ENCODE results near the gene ADAMTS13. TPM values are rescaled to one million over a fixed set of nuclear protein-coding genes. Genes with fewer than 3 reads are reported as not detected.

Gene ADAMTS13
- total RNA-seq, 4 donors from 2014 or later: 2.6 to 12.7 (median 7.2) TPM

- H3K27me3 ChIP-seq: no peaks in the 10 kb centered on the region
- no peaks in the 10 kb centered on the region for H3K9me3 ChIP-seq
- H3K27ac ChIP-seq: no peak overlapping the region
- no peaks in the 10 kb centered on the region for H3K36me3 ChIP-seq
- H3K4me1 ChIP-seq: peaks cover 0 to 25% (median 10%) of the 10 kb centered on the region in 4 donors
- in situ Hi-C loops (cut with MboI; ENCODE audit: low pct_ligation_motif_present in 1 of 4, low pct_unique_long_range_greater_than_20kb in 1 of 4, low sequenced_read_pairs in 3 of 4): no loop called here
- H3K4me3 ChIP-seq: no peak overlapping the region
- intact Hi-C loops (cut with DNase I; ENCODE audit: low total_unique reads): no loop called here
- TF ChIP-seq, protein P1, sequence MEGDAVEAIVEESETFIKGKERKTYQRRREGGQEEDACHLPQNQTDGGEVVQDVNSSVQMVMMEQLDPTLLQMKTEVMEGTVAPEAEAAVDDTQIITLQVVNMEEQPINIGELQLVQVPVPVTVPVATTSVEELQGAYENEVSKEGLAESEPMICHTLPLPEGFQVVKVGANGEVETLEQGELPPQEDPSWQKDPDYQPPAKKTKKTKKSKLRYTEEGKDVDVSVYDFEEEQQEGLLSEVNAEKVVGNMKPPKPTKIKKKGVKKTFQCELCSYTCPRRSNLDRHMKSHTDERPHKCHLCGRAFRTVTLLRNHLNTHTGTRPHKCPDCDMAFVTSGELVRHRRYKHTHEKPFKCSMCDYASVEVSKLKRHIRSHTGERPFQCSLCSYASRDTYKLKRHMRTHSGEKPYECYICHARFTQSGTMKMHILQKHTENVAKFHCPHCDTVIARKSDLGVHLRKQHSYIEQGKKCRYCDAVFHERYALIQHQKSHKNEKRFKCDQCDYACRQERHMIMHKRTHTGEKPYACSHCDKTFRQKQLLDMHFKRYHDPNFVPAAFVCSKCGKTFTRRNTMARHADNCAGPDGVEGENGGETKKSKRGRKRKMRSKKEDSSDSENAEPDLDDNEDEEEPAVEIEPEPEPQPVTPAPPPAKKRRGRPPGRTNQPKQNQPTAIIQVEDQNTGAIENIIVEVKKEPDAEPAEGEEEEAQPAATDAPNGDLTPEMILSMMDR (IDR thresholded peaks at IDR 0.05): no peak
- TF ChIP-seq EP300 (IDR thresholded peaks at IDR 0.05; ENCODE audit: low read depth): no peak
- DNase-seq: no peak
- 67% methylated on average over 18 of the region's 19 CpGs; no CpG with 5 or more reads in 1 of the 2 donors for WGBS, 2 donors (ENCODE audit: low coverage in 1 of 2)
Measured at GRCh38 chr9:133472753-133473378, 50.7 kb downstream of the ADAMTS13 start.

GRCh38 chr9:133473743-133474142 is 51.6 kb downstream of the ADAMTS13 start:
- Histone ChIP-seq H3K9me3 (no peaks in the 10 kb centered on the region), H3K4me3 (no peak overlapping the region), H3K36me3 (no peaks in the 10 kb centered on the region), H3K4me1 (peaks cover 0 to 34% (median 15%) of the 10 kb centered on the region in 4 donors), H3K27me3 (peaks cover 5% of the 10 kb centered on the region), H3K27ac (no peak overlapping the region)
- intact Hi-C loops (cut with DNase I; ENCODE audit: low total_unique reads) (no loop called here), in situ Hi-C loops (cut with MboI; ENCODE audit: low pct_ligation_motif_present in 1 of 4, low pct_unique_long_range_greater_than_20kb in 1 of 4, low sequenced_read_pairs in 3 of 4) (no loop called here)
- WGBS, 2 donors (ENCODE audit: low coverage in 1 of 2): 92% methylated on average over 17 of the region's 20 CpGs; no CpG with 5 or more reads in 1 of the 2 donors
- DNase-seq: no peak
- TF ChIP-seq EP300 (IDR thresholded peaks at IDR 0.05; ENCODE audit: low read depth) (no peak), POLR2AphosphoS5 (IDR thresholded peaks at IDR 0.05) (no peak), POLR2A (IDR thresholded peaks at IDR 0.05) (no peak)
- TF ChIP-seq, protein P1 (IDR thresholded peaks at IDR 0.05): no peak

DNA sequence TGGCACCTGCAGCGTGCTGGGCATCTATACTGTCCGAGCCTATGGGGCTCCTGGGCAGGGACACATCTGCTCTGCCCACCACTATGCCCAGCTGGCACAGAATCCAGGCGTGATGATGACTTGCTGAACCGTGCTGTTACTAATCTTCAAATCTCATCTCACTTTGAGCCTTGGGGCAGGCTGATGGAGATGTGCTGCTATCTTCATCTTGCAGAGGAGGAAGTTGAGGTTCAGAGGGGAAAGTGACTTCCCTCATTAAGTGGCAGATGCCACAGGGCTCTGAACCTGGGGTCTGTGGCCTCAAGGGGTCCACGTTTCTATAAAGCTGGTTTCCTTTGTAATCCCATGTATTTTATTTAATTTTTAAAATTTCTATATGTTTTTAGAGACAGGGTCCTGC is 52.0 kb downstream of the ADAMTS13 start:
- peaks cover 6% of the 10 kb centered on the region for H3K27me3 ChIP-seq
- H3K4me3 ChIP-seq: no peak overlapping the region
- intact Hi-C loops (cut with DNase I; ENCODE audit: low total_unique reads): no loop called here
- no peaks in the 10 kb centered on the region for H3K36me3 ChIP-seq
- 66% methylated on average over 5 of the region's 5 CpGs; no CpG with 5 or more reads in 1 of the 2 donors for WGBS, 2 donors (ENCODE audit: low coverage in 1 of 2)
- no peak for DNase-seq
- H3K27ac ChIP-seq: no peak overlapping the region
- in situ Hi-C loops (cut with MboI; ENCODE audit: low pct_ligation_motif_present in 1 of 4, low pct_unique_long_range_greater_than_20kb in 1 of 4, low sequenced_read_pairs in 3 of 4): no loop called here
- H3K4me1 ChIP-seq: peaks cover 1 to 39% (median 20%) of the 10 kb centered on the region in 4 donors
- no peaks in the 10 kb centered on the region for H3K9me3 ChIP-seq
- TF ChIP-seq, protein P1 (IDR thresholded peaks at IDR 0.05): no peak
- TF ChIP-seq POLR2AphosphoS5 (IDR thresholded peaks at IDR 0.05) (no peak), POLR2A (IDR thresholded peaks at IDR 0.05) (no peak), EP300 (IDR thresholded peaks at IDR 0.05; ENCODE audit: low read depth) (no peak)

DNA sequence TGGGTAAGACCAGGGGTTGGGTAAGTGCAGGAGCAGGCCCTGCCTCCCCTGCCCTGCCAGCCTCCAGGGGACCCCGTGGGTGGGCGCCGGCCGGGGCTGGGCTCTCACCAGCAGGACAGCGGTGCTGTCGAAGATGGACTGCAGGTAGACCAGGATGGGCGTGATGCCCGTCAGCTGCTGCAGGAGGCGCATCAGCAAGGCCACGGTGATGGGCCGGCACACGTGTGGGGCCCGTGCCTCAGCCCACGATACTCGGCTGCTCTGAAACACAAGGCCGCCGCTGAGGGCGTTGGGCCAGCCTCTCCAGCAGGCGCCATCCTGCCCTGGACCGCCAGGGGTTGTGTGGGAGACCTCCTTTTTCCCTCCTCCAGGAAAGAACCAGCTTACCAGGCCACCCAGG is 52.7 kb downstream of the ADAMTS13 start:
- peaks cover 6% of the 10 kb centered on the region for H3K27me3 ChIP-seq
- in situ Hi-C loops (cut with MboI; ENCODE audit: low pct_ligation_motif_present in 1 of 4, low pct_unique_long_range_greater_than_20kb in 1 of 4, low sequenced_read_pairs in 3 of 4): loop anchor here in 1 of 4 donors (25.0 kb wide), 1 partner anchor 288 kb away; no protein-coding TSS in a partner anchor
- intact Hi-C loops (cut with DNase I; ENCODE audit: low total_unique reads): no loop called here
- no peak for DNase-seq
- 81% methylated on average over 20 of the region's 20 CpGs; no CpG with 5 or more reads in 1 of the 2 donors for WGBS, 2 donors (ENCODE audit: low coverage in 1 of 2)
- no peaks in the 10 kb centered on the region for H3K9me3 ChIP-seq
- no peak overlapping the region for H3K27ac ChIP-seq
- TF ChIP-seq POLR2AphosphoS5 (IDR thresholded peaks at IDR 0.05) (no peak), POLR2A (IDR thresholded peaks at IDR 0.05) (no peak), EP300 (IDR thresholded peaks at IDR 0.05; ENCODE audit: low read depth) (no peak)
- TF ChIP-seq, protein P1 (IDR thresholded peaks at IDR 0.05): no peak
- no peak overlapping the region for H3K4me3 ChIP-seq
- H3K36me3 ChIP-seq: no peaks in the 10 kb centered on the region
- H3K4me1 ChIP-seq: peaks cover 7 to 41% (median 25%) of the 10 kb centered on the region in 4 donors

Data from transverse colon (tissue), 4 donors.